ENCODE results near the gene KRAS.

The KRAS gene

GRCh38 chr12:25194214-25194613, 56.5 kb downstream of the KRAS start:
- peak overlapping the region; percentile 81 for H3K4me2 ChIP-seq (ENCODE audit: low read length)
- H3F3A ChIP-seq (ENCODE audit: control insufficient read depth, insufficient read depth), result no peaks in the 10 kb centered on the region
- H4K20me1 ChIP-seq (ENCODE audit: control insufficient read depth, insufficient read depth, low read depth, low read length), result no peaks in the 10 kb centered on the region
- H3K9me2 ChIP-seq (replicated peaks; ENCODE audit: control insufficient read depth, low read length), result no peaks in the 10 kb centered on the region
- no peak for TF ChIP-seq EZH2phosphoT487 (IDR thresholded peaks at IDR 0.05; ENCODE audit: borderline replicate concordance, low read length)
- no peak for TF ChIP-seq CTCF (IDR thresholded peaks at IDR 0.05; ENCODE audit: low read depth, low read length, poor library complexity, severe bottlenecking)
- H3K79me2 ChIP-seq (ENCODE audit: control insufficient read depth, low read length), result no peaks in the 10 kb centered on the region
- peak overlapping the region; percentile 77 for H3K4me3 ChIP-seq (ENCODE audit: low read length)
- H3K9me3 ChIP-seq (ENCODE audit: control insufficient read depth, insufficient read depth, low read length), result no peaks in the 10 kb centered on the region
- H3K27ac ChIP-seq (ENCODE audit: low read depth, low read length), result no peak overlapping the region
- no peaks in the 10 kb centered on the region for H3K27me3 ChIP-seq (ENCODE audit: control insufficient read depth, low read length)
- peaks cover 24% of the 10 kb centered on the region for H3K4me1 ChIP-seq (ENCODE audit: control insufficient read depth, low read length)
- H3K36me3 ChIP-seq (ENCODE audit: control insufficient read depth, low read length), result no peaks in the 10 kb centered on the region

- Histone ChIP-seq H3K36me3 (ENCODE audit: control insufficient read depth, low read length) (no peaks in the 10 kb centered on the region), H3K4me1 (ENCODE audit: control insufficient read depth, low read length) (peaks cover 14% of the 10 kb centered on the region), H4K20me1 (ENCODE audit: control insufficient read depth, insufficient read depth, low read depth, low read length) (no peaks in the 10 kb centered on the region), H3K9me2 (replicated peaks; ENCODE audit: control insufficient read depth, low read length) (no peaks in the 10 kb centered on the region), H3K79me2 (ENCODE audit: control insufficient read depth, low read length) (no peaks in the 10 kb centered on the region), H3K4me2 (ENCODE audit: low read length) (no peak overlapping the region), H3K4me3 (ENCODE audit: low read length) (no peak overlapping the region), H3F3A (ENCODE audit: control insufficient read depth, insufficient read depth) (no peaks in the 10 kb centered on the region), H3K27ac (ENCODE audit: low read depth, low read length) (no peak overlapping the region), H3K9me3 (ENCODE audit: control insufficient read depth, insufficient read depth, low read length) (0 out of 2 replicates have a peak, but pooled peaks cover 5% of the 10 kb centered on the region), H3K27me3 (ENCODE audit: control insufficient read depth, low read length) (no peaks in the 10 kb centered on the region)
- TF ChIP-seq EZH2phosphoT487 (IDR thresholded peaks at IDR 0.05; ENCODE audit: borderline replicate concordance, low read length) (no peak), CTCF (IDR thresholded peaks at IDR 0.05; ENCODE audit: low read depth, low read length, poor library complexity, severe bottlenecking) (no peak)
These were observed 59.9 kb downstream of the KRAS start for GRCh38 chr12:25190793-25191192.

GRCh38 chr12:25189656-25190055, 61.1 kb downstream of the KRAS start:
- H4K20me1 ChIP-seq (ENCODE audit: control insufficient read depth, insufficient read depth, low read depth, low read length), result no peaks in the 10 kb centered on the region
- 0 out of 2 replicates have a peak, but pooled peaks cover 5% of the 10 kb centered on the region for H3K9me3 ChIP-seq (ENCODE audit: control insufficient read depth, insufficient read depth, low read length)
- no peaks in the 10 kb centered on the region for H3K9me2 ChIP-seq (replicated peaks; ENCODE audit: control insufficient read depth, low read length)
- H3F3A ChIP-seq (ENCODE audit: control insufficient read depth, insufficient read depth), result no peaks in the 10 kb centered on the region
- H3K36me3 ChIP-seq (ENCODE audit: control insufficient read depth, low read length), result no peaks in the 10 kb centered on the region
- H3K27ac ChIP-seq (ENCODE audit: low read depth, low read length), result no peak overlapping the region
- no peaks in the 10 kb centered on the region for H3K79me2 ChIP-seq (ENCODE audit: control insufficient read depth, low read length)
- H3K27me3 ChIP-seq (ENCODE audit: control insufficient read depth, low read length), result no peaks in the 10 kb centered on the region
- H3K4me1 ChIP-seq (ENCODE audit: control insufficient read depth, low read length), result peaks cover 11% of the 10 kb centered on the region
- no peak overlapping the region for H3K4me2 ChIP-seq (ENCODE audit: low read length)
- no peak for TF ChIP-seq EZH2phosphoT487 (IDR thresholded peaks at IDR 0.05; ENCODE audit: borderline replicate concordance, low read length)
- TF ChIP-seq CTCF (IDR thresholded peaks at IDR 0.05; ENCODE audit: low read depth, low read length, poor library complexity, severe bottlenecking), result no peak
- no peak overlapping the region for H3K4me3 ChIP-seq (ENCODE audit: low read length)

Data from DOHH2 (cell line).